Astrocyte of the spinal cord (primary cell): ENCODE results near the gene HCN3.
A peak's percentile ranks its signal among the peaks of the same experiment; 100 is the strongest.
"Not testable (repeated sequence)": the region's sequence is repeated elsewhere in the genome, so short reads cannot be mapped to it uniquely, and the experiment has no call there.

Experiments used
- DNase-seq: peaks from one replicate; pipeline ENCODE4 v3.0.0; 2011; ENCODE audit warnings: low read depth, low spot score
- H3K4me3 ChIP-seq: 2 replicates; pipeline ENCODE4 v1.5.1; 2011; ENCODE audit warnings: low read depth, mild to moderate bottlenecking, low read length, moderate library complexity
- in situ Hi-C: cut with HindIII; loops from 2 replicates; pipeline ENCODE4 v1.10.0; 2017; ENCODE audit warnings: low sequenced_read_pairs
- TF ChIP-seq, protein P1 (sequence below): IDR thresholded peaks from 2 replicates; pipeline ENCODE4 v1.5.1; 2012; ENCODE audit warnings: low read depth, mild to moderate bottlenecking, low read length, inconsistent platforms

Gene HCN3

DNA sequence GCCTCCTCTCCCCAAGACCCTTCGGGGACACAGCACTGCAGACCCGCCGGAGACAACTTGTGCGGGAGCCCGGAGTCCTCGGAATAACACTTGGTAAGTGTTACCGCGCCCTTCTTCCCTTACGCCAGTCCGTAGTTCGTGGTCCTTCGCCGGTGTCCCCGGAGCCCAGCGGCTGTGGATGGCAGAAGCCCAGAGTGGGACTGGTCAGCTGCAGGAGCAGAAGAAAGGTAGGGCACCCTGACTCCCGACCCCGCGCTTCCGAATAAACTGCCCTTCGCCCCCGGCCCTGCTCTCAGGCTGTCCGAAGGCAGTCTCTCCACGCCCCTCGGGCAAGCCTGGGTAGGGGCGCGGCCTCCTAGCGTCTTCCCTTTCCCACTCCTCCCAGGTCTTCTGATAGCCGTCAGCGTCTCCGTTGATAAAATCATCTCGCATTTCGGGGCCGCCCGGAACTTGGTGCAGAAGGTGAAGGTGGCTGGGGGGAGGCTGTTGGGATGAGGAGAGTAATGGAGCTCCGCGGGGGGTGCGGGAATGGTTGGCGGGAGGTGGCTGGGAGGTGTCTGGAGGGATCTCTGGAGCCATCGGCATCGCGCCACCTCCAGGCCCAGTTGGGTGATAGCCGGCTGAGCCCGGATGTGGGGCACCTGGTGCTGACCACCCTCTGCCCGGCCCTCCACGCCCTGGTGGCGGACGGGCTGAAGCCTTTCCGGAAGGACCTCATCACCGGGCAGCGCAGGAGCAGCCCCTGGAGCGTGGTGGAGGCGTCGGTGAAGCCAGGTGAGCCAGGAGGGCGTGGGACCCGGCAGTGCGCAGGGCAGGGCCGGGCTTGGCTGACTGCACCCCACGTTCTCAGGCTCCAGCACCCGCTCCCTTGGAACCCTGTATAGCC is 47.7 kb downstream of the HCN3 start:
- DNase-seq, result peak; percentile 28
- peak overlapping the region; percentile 76 for H3K4me3 ChIP-seq
- TF ChIP-seq, protein P1, sequence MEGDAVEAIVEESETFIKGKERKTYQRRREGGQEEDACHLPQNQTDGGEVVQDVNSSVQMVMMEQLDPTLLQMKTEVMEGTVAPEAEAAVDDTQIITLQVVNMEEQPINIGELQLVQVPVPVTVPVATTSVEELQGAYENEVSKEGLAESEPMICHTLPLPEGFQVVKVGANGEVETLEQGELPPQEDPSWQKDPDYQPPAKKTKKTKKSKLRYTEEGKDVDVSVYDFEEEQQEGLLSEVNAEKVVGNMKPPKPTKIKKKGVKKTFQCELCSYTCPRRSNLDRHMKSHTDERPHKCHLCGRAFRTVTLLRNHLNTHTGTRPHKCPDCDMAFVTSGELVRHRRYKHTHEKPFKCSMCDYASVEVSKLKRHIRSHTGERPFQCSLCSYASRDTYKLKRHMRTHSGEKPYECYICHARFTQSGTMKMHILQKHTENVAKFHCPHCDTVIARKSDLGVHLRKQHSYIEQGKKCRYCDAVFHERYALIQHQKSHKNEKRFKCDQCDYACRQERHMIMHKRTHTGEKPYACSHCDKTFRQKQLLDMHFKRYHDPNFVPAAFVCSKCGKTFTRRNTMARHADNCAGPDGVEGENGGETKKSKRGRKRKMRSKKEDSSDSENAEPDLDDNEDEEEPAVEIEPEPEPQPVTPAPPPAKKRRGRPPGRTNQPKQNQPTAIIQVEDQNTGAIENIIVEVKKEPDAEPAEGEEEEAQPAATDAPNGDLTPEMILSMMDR, result peak; percentile 63
- in situ Hi-C loops, result no loop called here

DNA sequence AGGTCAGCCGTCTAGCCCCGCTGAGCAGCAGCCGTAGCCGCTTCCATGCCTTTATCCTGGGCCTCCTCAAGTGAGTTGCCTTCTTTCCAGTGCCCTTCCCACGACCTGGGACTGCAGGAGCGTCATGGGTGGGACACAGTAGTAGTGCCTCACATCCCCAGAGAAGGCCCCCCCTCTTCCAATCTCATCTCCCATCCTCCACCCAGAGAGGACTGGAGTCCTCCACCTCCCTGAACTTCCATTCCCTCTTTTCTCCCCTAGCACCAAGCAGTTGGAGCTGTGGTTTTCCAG is 48.3 kb downstream of the HCN3 start:
- TF ChIP-seq, protein P1, result no peak
- in situ Hi-C loops, result no loop called here
- peak overlapping the region; percentile 76 for H3K4me3 ChIP-seq
- no peak for DNase-seq

DNA sequence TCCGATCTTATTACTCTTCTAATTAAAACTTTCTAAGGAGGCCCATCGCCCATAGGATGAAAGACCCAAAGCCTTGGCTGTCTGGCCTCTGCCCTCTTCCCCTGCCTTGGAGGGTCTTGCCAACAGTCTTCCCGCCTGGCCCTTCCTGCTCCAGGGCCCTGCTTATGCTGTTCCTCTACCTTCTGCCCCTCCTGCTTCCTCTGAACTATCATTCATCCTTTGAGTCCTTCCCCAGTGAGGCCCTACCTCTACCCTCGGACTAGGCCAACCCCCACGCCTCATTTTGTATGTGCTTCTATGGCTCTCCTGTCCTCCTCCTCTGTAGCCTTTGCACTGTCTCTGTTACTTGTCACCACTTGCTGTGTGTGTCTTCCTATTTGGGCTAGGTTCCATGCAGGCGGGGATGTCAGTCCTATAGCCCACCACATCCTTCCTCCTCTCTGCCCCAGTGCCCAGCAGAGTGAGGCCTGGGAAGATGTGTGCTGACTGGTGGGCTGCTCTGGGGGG is 48.8 kb downstream of the HCN3 start:
- in situ Hi-C loops, result no loop called here
- TF ChIP-seq, protein P1, result no peak
- H3K4me3 ChIP-seq, result no peak overlapping the region
- no peak for DNase-seq

DNA sequence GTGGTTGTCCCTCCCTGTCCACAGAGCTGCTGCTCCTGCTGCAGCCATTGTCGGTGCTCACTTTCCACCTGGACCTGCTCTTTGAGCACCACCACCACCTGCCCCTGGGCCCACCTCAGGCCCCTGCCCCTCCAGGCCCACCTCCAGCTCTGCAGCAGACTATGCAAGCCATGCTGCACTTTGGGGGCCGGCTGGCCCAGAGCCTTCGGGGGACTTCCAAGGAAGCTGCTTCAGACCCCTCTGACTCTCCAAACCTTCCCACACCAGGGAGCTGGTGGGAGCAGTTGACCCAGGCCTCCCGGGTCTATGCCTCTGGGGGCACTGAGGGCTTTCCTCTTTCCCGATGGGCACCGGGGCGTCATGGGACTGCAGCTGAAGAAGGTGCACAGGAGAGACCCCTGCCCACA is 49.4 kb downstream of the HCN3 start:
- in situ Hi-C loops, result no loop called here
- TF ChIP-seq, protein P1, result no peak
- no peak overlapping the region for H3K4me3 ChIP-seq
- no peak for DNase-seq

DNA sequence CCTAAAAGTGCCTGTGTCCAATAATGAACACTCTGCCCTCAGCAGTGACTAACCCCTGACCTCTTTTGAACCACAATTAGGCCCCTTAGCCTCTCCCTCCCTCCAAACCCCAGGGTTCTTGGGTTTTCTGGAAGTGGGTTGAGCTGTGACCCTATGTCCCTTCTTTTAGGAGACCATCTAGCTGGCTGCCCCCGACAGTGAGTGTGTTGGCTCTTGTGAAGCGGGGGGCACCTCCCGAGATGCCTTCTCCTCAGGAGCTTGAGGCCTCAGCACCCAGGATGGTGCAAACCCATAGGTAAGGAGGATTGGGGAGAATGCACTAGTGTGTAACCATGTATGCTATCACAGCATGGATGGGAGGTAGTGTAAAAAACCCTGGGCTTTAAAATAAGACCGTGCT is 50.7 kb downstream of the HCN3 start:
- in situ Hi-C loops, result no loop called here
- H3K4me3 ChIP-seq, result no peak overlapping the region
- no peak for DNase-seq
- TF ChIP-seq, protein P1, result no peak

DNA sequence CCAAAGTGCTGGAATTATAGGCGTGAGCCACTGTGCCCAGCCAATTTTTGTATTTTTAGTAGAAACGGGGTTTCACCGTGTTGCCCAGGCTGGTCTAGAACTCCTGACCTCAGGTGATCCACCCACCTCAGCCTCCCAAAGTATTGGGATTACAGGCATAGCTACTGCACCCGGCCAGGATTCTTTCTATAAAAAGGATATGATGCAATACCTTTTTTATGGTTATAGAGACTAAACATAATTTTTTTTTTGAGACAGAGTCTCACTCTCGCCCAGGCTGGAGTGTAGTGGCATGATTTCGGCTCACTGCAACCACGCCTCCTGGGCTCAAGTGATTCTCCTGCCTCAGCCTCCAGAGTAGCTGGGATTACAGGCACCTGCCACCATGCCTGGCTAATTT is 51.6 kb downstream of the HCN3 start:
- in situ Hi-C loops, DNase-seq, H3K4me3 ChIP-seq: not testable (repeated sequence)

DNA sequence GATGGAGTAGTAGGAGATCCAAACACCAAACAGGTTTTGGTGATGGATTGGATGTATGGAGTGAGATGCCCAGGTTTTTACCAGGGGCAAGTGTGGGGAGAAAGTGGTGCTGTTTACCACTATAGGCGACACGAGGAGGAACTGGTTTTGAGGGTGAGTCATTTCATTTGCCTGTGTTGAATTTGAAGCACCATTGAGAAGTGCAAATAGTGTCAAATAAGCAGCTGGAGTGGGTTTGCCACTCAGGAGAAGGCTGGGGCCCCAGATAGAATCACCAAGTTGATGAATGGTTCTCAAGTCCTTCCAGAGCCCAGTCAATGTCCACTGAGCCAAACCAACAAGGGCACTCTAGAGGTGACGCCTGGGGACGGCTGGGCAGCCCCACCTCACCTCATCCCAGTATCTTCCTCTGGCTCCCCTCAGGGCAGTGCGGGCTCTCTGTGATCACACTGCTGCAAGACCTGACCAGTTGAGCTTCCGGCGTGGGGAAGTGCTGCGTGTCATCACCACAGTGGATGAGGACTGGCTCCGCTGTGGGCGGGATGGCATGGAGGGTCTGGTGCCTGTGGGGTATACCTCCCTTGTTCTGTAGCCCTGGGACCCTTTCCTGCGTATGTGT is 52.8 kb downstream of the HCN3 start:
- in situ Hi-C loops, result no loop called here
- H3K4me3 ChIP-seq, result no peak overlapping the region
- TF ChIP-seq, protein P1, result no peak
- no peak for DNase-seq
